K562 (cell line): ENCODE results near the gene NAV2. TPM values are rescaled to one million over a fixed set of nuclear protein-coding genes. Genes with fewer than 3 reads are reported as not detected.
A peak's percentile ranks its signal among the peaks of the same experiment; 100 is the strongest.

Experiments used
- AFF4 ChIP-seq: sonication (generic); formaldehyde crosslinking; IDR thresholded peaks from 2 replicates; pipeline ENCODE4 v1.8.0; 2023; ENCODE audit warnings: mild to moderate bottlenecking, missing genetic modification reagents
- CTBP1 ChIP-seq: fragments of 450-650 bp; IDR thresholded peaks from 2 replicates; pipeline ENCODE4 v1.6.1; 2016; ENCODE audit warnings: borderline replicate concordance
- DMBX1 ChIP-seq: fragments of 250-450 bp; sonication (Bioruptor Pico); IDR thresholded peaks from 2 replicates; pipeline ENCODE4 v1.8.0; 2022; ENCODE audit warnings: inconsistent platforms, mild to moderate bottlenecking, moderate library complexity, borderline replicate concordance
- FOXK1 ChIP-seq: sonication (generic); formaldehyde crosslinking; IDR thresholded peaks from 2 replicates; pipeline ENCODE4 v1.8.0; 2022; ENCODE audit warnings: missing genetic modification reagents, mild to moderate bottlenecking, borderline replicate concordance
- HIVEP1 ChIP-seq: fragments of 250-450 bp; sonication (Bioruptor Pico); IDR thresholded peaks from 2 replicates; pipeline ENCODE4 v1.4.0; 2020; ENCODE audit warnings: mild to moderate bottlenecking
- HMG20A ChIP-seq: fragments of 450-650 bp; formaldehyde crosslinking; conservative IDR thresholded peaks from 2 replicates; pipeline ENCODE4 v1.4.0; 2020; ENCODE audit warnings: mild to moderate bottlenecking, mixed read lengths
- HNRNPH1 ChIP-seq: fragments of 200-400 bp; formaldehyde crosslinking; optimal IDR thresholded peaks from 2 replicates; pipeline ENCODE3; 2017; ENCODE audit warnings: low read depth, mild to moderate bottlenecking, low read length, moderate library complexity
- KDM5B ChIP-seq: fragments of 200-600 bp; sonication (generic); IDR thresholded peaks from 2 replicates; pipeline ENCODE4 v1.6.1; 2012; ENCODE audit warnings: low read depth, mild to moderate bottlenecking, moderate library complexity, low read length, control low read depth, inconsistent platforms; ENCODE audit not compliant: insufficient replicate concordance
- MTA3 ChIP-seq: fragments of 450-650 bp; formaldehyde crosslinking; IDR thresholded peaks from 2 replicates; pipeline ENCODE4 v1.6.1; 2017; ENCODE audit warnings: mild to moderate bottlenecking, borderline replicate concordance
- NELFE ChIP-seq: IDR thresholded peaks from 2 replicates; pipeline ENCODE4 v1.6.1; 2011; ENCODE audit warnings: mild to moderate bottlenecking; ENCODE audit not compliant: insufficient read depth, insufficient read length
- NFIC ChIP-seq: fragments of 450-650 bp; IDR thresholded peaks from 2 replicates; pipeline ENCODE4 v1.6.1; 2017; ENCODE audit warnings: mild to moderate bottlenecking, inconsistent platforms
- NR4A1 ChIP-seq, 2 experiments: fragments of 250-450 bp in 1 of 2; fragments of 450-650 bp in 1 of 2; sonication (Bioruptor Pico) in 1 of 2; IDR thresholded peaks; 2 replicates each; pipeline versions ENCODE4 v1.4.0 to v1.6.1; 2016 to 2020; ENCODE audit warnings: mild to moderate bottlenecking in 2 of 2, missing compliant biosample characterization in 1 of 2, missing genetic modification characterization in 1 of 2, moderate library complexity in 1 of 2
- POLR2A ChIP-seq: fragments of 450-650 bp; conservative IDR thresholded peaks from 2 replicates; pipeline ENCODE4 v1.6.1; 2016
- RCOR1 ChIP-seq, 2 experiments: IDR thresholded peaks; 2 replicates each; pipeline ENCODE4 v1.6.1; 2012; ENCODE audit warnings: low read depth in 2 of 2, low read length in 2 of 2, borderline replicate concordance in 1 of 2, improper control_type of control experiment in 1 of 2
- SMARCA4 ChIP-seq: fragments of 450-650 bp; IDR thresholded peaks from 2 replicates; pipeline ENCODE4 v1.6.1; 2016
- SNIP1 ChIP-seq: fragments of 450-650 bp; IDR thresholded peaks from 2 replicates; pipeline ENCODE4 v1.7.1; 2017; ENCODE audit warnings: low read depth, mild to moderate bottlenecking
- SRSF7 ChIP-seq: fragments of 200-400 bp; formaldehyde crosslinking; optimal IDR thresholded peaks from 2 replicates; pipeline ENCODE3; 2017; ENCODE audit warnings: mild to moderate bottlenecking, low read depth, low read length
- TCF7 ChIP-seq: sonication (generic); IDR thresholded peaks from 2 replicates; pipeline ENCODE4 v1.6.1; 2016; ENCODE audit warnings: antibody characterized with exemption, borderline replicate concordance
- USF2 ChIP-seq: sonication (generic); formaldehyde crosslinking; IDR thresholded peaks from 2 replicates; pipeline ENCODE4 v1.5.0; 2020; ENCODE audit warnings: missing genetic modification reagents
- ZNF217 ChIP-seq: sonication (generic); formaldehyde crosslinking; IDR thresholded peaks from 2 replicates; pipeline ENCODE4 v1.8.0; 2022; ENCODE audit warnings: mild to moderate bottlenecking, missing genetic modification reagents
- polyA plus RNA-seq, 8 experiments: library from polyadenylated mRNA; depleted of rRNA in 4 of 8; stranded (reverse) in 5 of 8; unstranded in 3 of 8; fragments of >200 nt; fragmentation: Nextera tagmentation in 2 of 8; fragmentation: Illumina TruSeq in 1 of 8; extraction: Ambion mirVana in 2 of 8; extraction: Trizol in 1 of 8; gene quantifications; 2 replicates each; pipeline versions ENCODE4 v1.2.1 to v1.2.3, GENCODE V29; 2011 to 2014; ENCODE audit warnings: inconsistent platforms in 1 of 8, missing spikeins in 1 of 8
- total RNA-seq, 7 experiments: library from RNA; depleted of rRNA in 6 of 7; stranded (reverse); fragments of >200 nt in 6 of 7; fragmentation: Illumina TruSeq in 2 of 7; extraction: Trizol in 2 of 7; gene quantifications; 2 replicates each; pipeline versions ENCODE4 v1.2.1 to v1.2.3, GENCODE V29; 2011 to 2021; ENCODE audit warnings: low replicate concordance in 1 of 7
- TF ChIP-seq, protein P1 (sequence below), 2 experiments: fragments of 450-650 bp in 1 of 2; IDR thresholded peaks; 2 replicates each; pipeline ENCODE4 v1.6.1; 2011 to 2017; ENCODE audit warnings: low read depth in 2 of 2, antibody characterized with exemption in 1 of 2, borderline replicate concordance in 1 of 2, low read length in 1 of 2, mild to moderate bottlenecking in 1 of 2, mixed read lengths in 1 of 2; ENCODE audit not compliant: control insufficient read depth in 1 of 2

NAV2 gene
- total and polyA plus RNA-seq, 9 of the 15 experiments (the other 6 are each of a cell fraction or from before 2014, with no cell fraction given): 0.03 to 0.35 (median 0.05) TPM

GRCh38 chr11:19980957-19981669 lies 268.5 kb downstream of the NAV2 start (continued):
- TF ChIP-seq FOXK1 (CRISPR knock-in tag): peak; percentile 72; the same call in 1 of the 2 replicates
- TF ChIP-seq DMBX1 (CRISPR knock-in tag): peak; percentile 84
- peak; percentile 72; the same call in 1 of the 2 replicates for TF ChIP-seq CTBP1
- TF ChIP-seq HNRNPH1: no peak
- peak; percentile 37; the same call in 1 of the 2 replicates for TF ChIP-seq HIVEP1
- TF ChIP-seq SRSF7: no peak
- peak; percentile 70 for TF ChIP-seq KDM5B
- TF ChIP-seq MTA3: peak; percentile 78; the same call in 1 of the 2 replicates
- no peak for TF ChIP-seq SNIP1
- TF ChIP-seq NELFE: no peak
- TF ChIP-seq NR4A1 (CRISPR knock-in tag; IDR thresholded peaks at IDR 0.05): no peak
- no peak for TF ChIP-seq NR4A1 (tag; IDR thresholded peaks at IDR 0.05)
- no peak for TF ChIP-seq POLR2A
- no peak for TF ChIP-seq ZNF217
- no peak for TF ChIP-seq HMG20A (CRISPR knock-in tag)
- 0 out of 2 replicates have a peak, but pooled peaks have one; percentile 15 for TF ChIP-seq AFF4 (CRISPR knock-in tag)
- no peak for TF ChIP-seq NFIC
- no peak for TF ChIP-seq TCF7
- no peak for TF ChIP-seq USF2 (CRISPR knock-in tag)
- TF ChIP-seq, protein P1, sequence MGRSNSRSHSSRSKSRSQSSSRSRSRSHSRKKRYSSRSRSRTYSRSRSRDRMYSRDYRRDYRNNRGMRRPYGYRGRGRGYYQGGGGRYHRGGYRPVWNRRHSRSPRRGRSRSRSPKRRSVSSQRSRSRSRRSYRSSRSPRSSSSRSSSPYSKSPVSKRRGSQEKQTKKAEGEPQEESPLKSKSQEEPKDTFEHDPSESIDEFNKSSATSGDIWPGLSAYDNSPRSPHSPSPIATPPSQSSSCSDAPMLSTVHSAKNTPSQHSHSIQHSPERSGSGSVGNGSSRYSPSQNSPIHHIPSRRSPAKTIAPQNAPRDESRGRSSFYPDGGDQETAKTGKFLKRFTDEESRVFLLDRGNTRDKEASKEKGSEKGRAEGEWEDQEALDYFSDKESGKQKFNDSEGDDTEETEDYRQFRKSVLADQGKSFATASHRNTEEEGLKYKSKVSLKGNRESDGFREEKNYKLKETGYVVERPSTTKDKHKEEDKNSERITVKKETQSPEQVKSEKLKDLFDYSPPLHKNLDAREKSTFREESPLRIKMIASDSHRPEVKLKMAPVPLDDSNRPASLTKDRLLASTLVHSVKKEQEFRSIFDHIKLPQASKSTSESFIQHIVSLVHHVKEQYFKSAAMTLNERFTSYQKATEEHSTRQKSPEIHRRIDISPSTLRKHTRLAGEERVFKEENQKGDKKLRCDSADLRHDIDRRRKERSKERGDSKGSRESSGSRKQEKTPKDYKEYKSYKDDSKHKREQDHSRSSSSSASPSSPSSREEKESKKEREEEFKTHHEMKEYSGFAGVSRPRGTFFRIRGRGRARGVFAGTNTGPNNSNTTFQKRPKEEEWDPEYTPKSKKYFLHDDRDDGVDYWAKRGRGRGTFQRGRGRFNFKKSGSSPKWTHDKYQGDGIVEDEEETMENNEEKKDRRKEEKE (IDR thresholded peaks at IDR 0.05; ENCODE audit: borderline replicate concordance in 1 of 2, control insufficient read depth in 1 of 2, low read depth in 2 of 2, low read length in 1 of 2): no peak
- TF ChIP-seq SMARCA4: peak; percentile 86
- TF ChIP-seq RCOR1 (IDR thresholded peaks at IDR 0.05; ENCODE audit: borderline replicate concordance in 1 of 2, low read depth in 2 of 2, low read length in 2 of 2): no peak; a peak in 1 of 4 replicates
